ENCODE data around the gene ZNF30.

DNA sequence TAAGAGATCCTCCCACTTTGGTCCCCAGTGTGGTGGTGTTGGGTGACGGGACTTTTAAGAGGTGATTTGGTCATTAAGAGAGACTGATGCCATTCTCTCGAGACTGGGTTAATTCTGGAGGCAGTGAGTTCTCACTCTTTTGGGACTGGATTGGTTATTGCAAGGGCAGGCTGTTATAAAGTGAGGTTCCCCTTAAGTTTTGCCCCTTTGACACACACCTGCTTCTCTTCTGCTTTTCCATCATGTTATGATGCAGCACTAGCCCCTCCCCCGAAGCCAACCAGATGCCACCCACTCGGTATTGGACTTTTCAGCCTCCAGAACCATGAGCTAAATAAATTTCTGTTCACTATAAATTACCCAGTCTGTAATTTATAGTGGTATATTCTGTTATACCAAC lies 57.1 kb downstream of the ZNF30 start:
- TF ChIP-seq ZNF37A (tag by site-specific recombination; IDR thresholded peaks at IDR 0.05) (no peak), SP2 (tag by site-specific recombination; IDR thresholded peaks at IDR 0.05) (no peak), ZNF302 (tag by site-specific recombination; IDR thresholded peaks at IDR 0.05; ENCODE audit: low read depth) (no peak)
- TF ChIP-seq, protein P1, sequence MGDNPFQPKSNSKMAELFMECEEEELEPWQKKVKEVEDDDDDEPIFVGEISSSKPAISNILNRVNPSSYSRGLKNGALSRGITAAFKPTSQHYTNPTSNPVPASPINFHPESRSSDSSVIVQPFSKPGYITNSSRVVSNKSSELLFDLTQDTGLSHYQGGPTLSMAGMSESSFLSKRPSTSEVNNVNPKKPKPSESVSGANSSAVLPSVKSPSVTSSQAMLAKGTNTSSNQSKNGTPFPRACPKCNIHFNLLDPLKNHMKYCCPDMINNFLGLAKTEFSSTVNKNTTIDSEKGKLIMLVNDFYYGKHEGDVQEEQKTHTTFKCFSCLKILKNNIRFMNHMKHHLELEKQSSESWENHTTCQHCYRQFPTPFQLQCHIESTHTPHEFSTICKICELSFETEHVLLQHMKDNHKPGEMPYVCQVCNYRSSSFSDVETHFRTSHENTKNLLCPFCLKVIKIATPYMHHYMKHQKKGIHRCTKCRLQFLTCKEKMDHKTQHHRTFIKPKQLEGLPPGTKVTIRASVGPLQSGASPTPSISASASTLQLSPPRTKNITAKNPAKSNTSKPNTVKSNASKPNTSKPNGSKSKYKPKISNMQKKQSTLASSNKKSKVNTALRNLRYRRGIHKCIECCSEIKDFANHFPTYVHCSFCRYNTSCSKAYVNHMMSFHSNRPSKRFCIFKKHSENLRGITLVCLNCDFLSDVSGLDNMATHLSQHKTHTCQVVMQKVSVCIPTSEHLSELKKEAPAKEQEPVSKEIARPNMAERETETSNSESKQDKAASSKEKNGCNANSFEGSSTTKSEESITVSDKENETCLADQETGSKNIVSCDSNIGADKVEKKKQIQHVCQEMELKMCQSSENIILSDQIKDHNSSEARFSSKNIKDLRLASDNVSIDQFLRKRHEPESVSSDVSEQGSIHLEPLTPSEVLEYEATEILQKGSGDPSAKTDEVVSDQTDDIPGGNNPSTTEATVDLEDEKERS (tag by site-specific recombination; IDR thresholded peaks at IDR 0.05) = no peak
- TF ChIP-seq, protein P2, sequence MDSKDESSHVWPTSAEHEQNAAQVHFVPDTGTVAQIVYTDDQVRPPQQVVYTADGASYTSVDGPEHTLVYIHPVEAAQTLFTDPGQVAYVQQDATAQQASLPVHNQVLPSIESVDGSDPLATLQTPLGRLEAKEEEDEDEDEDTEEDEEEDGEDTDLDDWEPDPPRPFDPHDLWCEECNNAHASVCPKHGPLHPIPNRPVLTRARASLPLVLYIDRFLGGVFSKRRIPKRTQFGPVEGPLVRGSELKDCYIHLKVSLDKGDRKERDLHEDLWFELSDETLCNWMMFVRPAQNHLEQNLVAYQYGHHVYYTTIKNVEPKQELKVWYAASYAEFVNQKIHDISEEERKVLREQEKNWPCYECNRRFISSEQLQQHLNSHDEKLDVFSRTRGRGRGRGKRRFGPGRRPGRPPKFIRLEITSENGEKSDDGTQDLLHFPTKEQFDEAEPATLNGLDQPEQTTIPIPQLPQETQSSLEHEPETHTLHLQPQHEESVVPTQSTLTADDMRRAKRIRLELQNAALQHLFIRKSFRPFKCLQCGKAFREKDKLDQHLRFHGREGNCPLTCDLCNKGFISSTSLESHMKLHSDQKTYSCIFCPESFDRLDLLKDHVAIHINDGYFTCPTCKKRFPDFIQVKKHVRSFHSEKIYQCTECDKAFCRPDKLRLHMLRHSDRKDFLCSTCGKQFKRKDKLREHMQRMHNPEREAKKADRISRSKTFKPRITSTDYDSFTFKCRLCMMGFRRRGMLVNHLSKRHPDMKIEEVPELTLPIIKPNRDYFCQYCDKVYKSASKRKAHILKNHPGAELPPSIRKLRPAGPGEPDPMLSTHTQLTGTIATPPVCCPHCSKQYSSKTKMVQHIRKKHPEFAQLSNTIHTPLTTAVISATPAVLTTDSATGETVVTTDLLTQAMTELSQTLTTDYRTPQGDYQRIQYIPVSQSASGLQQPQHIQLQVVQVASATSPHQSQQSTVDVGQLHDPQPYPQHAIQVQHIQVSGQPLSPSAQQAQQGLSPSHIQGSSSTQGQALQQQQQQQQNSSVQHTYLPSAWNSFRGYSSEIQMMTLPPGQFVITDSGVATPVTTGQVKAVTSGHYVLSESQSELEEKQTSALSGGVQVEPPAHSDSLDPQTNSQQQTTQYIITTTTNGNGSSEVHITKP (tag by site-specific recombination; IDR thresholded peaks at IDR 0.05) = no peak
- TF ChIP-seq, protein P3, sequence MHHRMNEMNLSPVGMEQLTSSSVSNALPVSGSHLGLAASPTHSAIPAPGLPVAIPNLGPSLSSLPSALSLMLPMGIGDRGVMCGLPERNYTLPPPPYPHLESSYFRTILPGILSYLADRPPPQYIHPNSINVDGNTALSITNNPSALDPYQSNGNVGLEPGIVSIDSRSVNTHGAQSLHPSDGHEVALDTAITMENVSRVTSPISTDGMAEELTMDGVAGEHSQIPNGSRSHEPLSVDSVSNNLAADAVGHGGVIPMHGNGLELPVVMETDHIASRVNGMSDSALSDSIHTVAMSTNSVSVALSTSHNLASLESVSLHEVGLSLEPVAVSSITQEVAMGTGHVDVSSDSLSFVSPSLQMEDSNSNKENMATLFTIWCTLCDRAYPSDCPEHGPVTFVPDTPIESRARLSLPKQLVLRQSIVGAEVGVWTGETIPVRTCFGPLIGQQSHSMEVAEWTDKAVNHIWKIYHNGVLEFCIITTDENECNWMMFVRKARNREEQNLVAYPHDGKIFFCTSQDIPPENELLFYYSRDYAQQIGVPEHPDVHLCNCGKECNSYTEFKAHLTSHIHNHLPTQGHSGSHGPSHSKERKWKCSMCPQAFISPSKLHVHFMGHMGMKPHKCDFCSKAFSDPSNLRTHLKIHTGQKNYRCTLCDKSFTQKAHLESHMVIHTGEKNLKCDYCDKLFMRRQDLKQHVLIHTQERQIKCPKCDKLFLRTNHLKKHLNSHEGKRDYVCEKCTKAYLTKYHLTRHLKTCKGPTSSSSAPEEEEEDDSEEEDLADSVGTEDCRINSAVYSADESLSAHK (tag by site-specific recombination; IDR thresholded peaks at IDR 0.05) = no peak
- TF ChIP-seq, protein P4, sequence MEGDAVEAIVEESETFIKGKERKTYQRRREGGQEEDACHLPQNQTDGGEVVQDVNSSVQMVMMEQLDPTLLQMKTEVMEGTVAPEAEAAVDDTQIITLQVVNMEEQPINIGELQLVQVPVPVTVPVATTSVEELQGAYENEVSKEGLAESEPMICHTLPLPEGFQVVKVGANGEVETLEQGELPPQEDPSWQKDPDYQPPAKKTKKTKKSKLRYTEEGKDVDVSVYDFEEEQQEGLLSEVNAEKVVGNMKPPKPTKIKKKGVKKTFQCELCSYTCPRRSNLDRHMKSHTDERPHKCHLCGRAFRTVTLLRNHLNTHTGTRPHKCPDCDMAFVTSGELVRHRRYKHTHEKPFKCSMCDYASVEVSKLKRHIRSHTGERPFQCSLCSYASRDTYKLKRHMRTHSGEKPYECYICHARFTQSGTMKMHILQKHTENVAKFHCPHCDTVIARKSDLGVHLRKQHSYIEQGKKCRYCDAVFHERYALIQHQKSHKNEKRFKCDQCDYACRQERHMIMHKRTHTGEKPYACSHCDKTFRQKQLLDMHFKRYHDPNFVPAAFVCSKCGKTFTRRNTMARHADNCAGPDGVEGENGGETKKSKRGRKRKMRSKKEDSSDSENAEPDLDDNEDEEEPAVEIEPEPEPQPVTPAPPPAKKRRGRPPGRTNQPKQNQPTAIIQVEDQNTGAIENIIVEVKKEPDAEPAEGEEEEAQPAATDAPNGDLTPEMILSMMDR (tag by site-specific recombination; IDR thresholded peaks at IDR 0.05) = no peak
